Endothelial cell of umbilical vein (primary cell): ENCODE results near the gene KIF26B. TPM values are rescaled to one million over a fixed set of nuclear protein-coding genes. Genes with fewer than 3 reads are reported as not detected.

Experiments
- BruUV-seq: library from RNA; stranded (reverse); fragments of 400-500 nt; replicated peaks from 2 replicates; lab custom pipeline; 2021; lab: Mats Ljungman, UMichigan
- CTCF ChIA-PET: fragments of 300-600, 350-600 bp; sonication (Branson Sonifier 250); formaldehyde crosslinking; loops from one replicate; lab custom pipeline; 2021; ENCODE audit warnings: antibody characterized with exemption, inconsistent platforms; lab: Charles Lee
- POLR2A ChIA-PET: fragments of 300-600, 350-600 bp; sonication (Branson Sonifier 250); formaldehyde crosslinking; loops from one replicate; lab custom pipeline; 2021; ENCODE audit warnings: antibody characterized with exemption, inconsistent platforms; lab: Charles Lee
- DNase-seq: peaks from one replicate; pipeline ENCODE4 v3.0.0-alpha.2; 2011; ENCODE audit warnings: low read depth, low spot score
- FAIRE-seq: peaks from 2 replicates; lab custom pipeline; 2011; peaks lifted over from hg19 to GRCh38; lab: Jason Lieb, UNC
- H2AFZ ChIP-seq: 2 replicates; pipeline ENCODE4 v1.6.0; 2012; ENCODE audit warnings: low read depth, low read length, control low read depth, inconsistent platforms
- H3K27ac ChIP-seq: 2 replicates; pipeline ENCODE4 v1.5.1; 2011; ENCODE audit warnings: low read depth, mild to moderate bottlenecking, control low read depth, low read length, moderate library complexity; ENCODE audit not compliant: insufficient read depth
- H3K27me3 ChIP-seq, 2 experiments: 2 replicates each; pipeline versions ENCODE4 v1.6.0 to v1.6.1; 2011; ENCODE audit warnings: low read length in 2 of 2, mixed read lengths in 1 of 2; ENCODE audit not compliant: control insufficient read depth in 2 of 2, insufficient read depth in 2 of 2
- H3K36me3 ChIP-seq, 2 experiments: 2 replicates in 1 of 2; 3 replicates in 1 of 2; pipeline ENCODE4 v1.5.1; 2011; ENCODE audit warnings: low read length in 2 of 2, mild to moderate bottlenecking in 1 of 2, moderate library complexity in 1 of 2; ENCODE audit not compliant: control insufficient read depth in 2 of 2, insufficient read depth in 2 of 2; ENCODE audit errors: extremely low read depth in 1 of 2
- H3K4me1 ChIP-seq: 3 replicates; pipeline ENCODE4 v1.5.1; 2011; ENCODE audit warnings: mild to moderate bottlenecking, low read length; ENCODE audit not compliant: control insufficient read depth, insufficient read depth; ENCODE audit errors: extremely low read depth
- H3K4me2 ChIP-seq: 2 replicates; pipeline ENCODE4 v1.6.1; 2011; ENCODE audit warnings: low read length, control low read depth, mixed read lengths; ENCODE audit not compliant: insufficient read depth
- H3K4me3 ChIP-seq, 3 experiments: fragments of 200-600 bp in 1 of 3; sonication (generic), shearing (Covaris generic) in 1 of 3; replicated peaks in 1 of 3; 2 replicates each; pipeline ENCODE4 v1.5.1; 2011 to 2016; ENCODE audit warnings: control low read depth in 3 of 3, low read length in 3 of 3, mild to moderate bottlenecking in 2 of 3, inconsistent platforms in 1 of 3, low read depth in 1 of 3, moderate library complexity in 1 of 3; ENCODE audit not compliant: insufficient read depth in 1 of 3
- H3K79me2 ChIP-seq: 2 replicates; pipeline ENCODE4 v1.6.0; 2012; ENCODE audit warnings: low read length, inconsistent platforms; ENCODE audit not compliant: control insufficient read depth, insufficient read depth
- H3K9ac ChIP-seq: replicated peaks from 2 replicates; pipeline ENCODE3; 2011; ENCODE audit warnings: low read length, control low read depth; ENCODE audit not compliant: insufficient read depth; ENCODE audit errors: extremely low read depth
- H3K9me1 ChIP-seq: replicated peaks from 3 replicates; pipeline ENCODE4 v1.6.0; 2011; ENCODE audit warnings: mild to moderate bottlenecking, low read length; ENCODE audit not compliant: control insufficient read depth, insufficient read depth; ENCODE audit errors: extremely low read depth
- H3K9me3 ChIP-seq: replicated peaks from 2 replicates; pipeline ENCODE4 v1.5.1; 2012; ENCODE audit warnings: low read length, inconsistent platforms; ENCODE audit not compliant: control insufficient read depth, insufficient read depth
- H4K20me1 ChIP-seq: replicated peaks from 2 replicates; pipeline ENCODE3; 2011; ENCODE audit warnings: mild to moderate bottlenecking, low read length; ENCODE audit not compliant: control insufficient read depth, insufficient read depth; ENCODE audit errors: extremely low read depth
- EZH2 ChIP-seq: IDR thresholded peaks from 2 replicates; pipeline ENCODE4 v1.6.1; 2012; ENCODE audit warnings: borderline replicate concordance, low read depth, mild to moderate bottlenecking, moderate library complexity, low read length, inconsistent platforms; ENCODE audit not compliant: severe bottlenecking
- FOS ChIP-seq: IDR thresholded peaks from 2 replicates; pipeline ENCODE4 v1.6.1; 2011; ENCODE audit warnings: mild to moderate bottlenecking, low read length, moderate library complexity, borderline replicate concordance; ENCODE audit not compliant: insufficient read depth
- GATA2 ChIP-seq: IDR thresholded peaks from 2 replicates; pipeline ENCODE4 v1.7.0; 2011; ENCODE audit warnings: low read depth, mild to moderate bottlenecking, moderate library complexity, mixed read lengths, low read length; ENCODE audit not compliant: insufficient read length, insufficient read depth
- JUN ChIP-seq: IDR thresholded peaks from 2 replicates; pipeline ENCODE4 v1.6.1; 2011; ENCODE audit warnings: borderline replicate concordance, low read depth; ENCODE audit not compliant: insufficient read length, insufficient read depth
- MYC ChIP-seq: IDR thresholded peaks from one replicate; pipeline ENCODE4 v1.6.1; 2011; ENCODE audit warnings: mild to moderate bottlenecking, low read depth, low read length
- POLR2A ChIP-seq: IDR thresholded peaks from 2 replicates; pipeline ENCODE4 v1.6.1; 2012; ENCODE audit warnings: low read depth, mild to moderate bottlenecking, control low read depth, low read length
- POLR2AphosphoS5 ChIP-seq: IDR thresholded peaks from 2 replicates; pipeline ENCODE4 v1.6.1; 2012; ENCODE audit warnings: low read depth, mild to moderate bottlenecking, control low read depth, low read length, moderate library complexity; ENCODE audit not compliant: insufficient read depth
- dilution Hi-C: fragments of 300-500 bp; cut with MboI; formaldehyde crosslinking; loops from one replicate; pipeline ENCODE4 v1.15.0; 2019; ENCODE audit warnings: low sequenced_read_pairs; ENCODE audit not compliant: extremely low pct_ligation_motif_present
- intact Hi-C: fragments of 100-400 bp; cut with micrococcal nuclease; formaldehyde crosslinking; loops from one replicate; pipeline ENCODE4 v1.10.0; 2022
- polyA plus RNA-seq, 4 experiments: library from polyadenylated mRNA; depleted of rRNA in 3 of 4; stranded (reverse) in 3 of 4; unstranded in 1 of 4; fragments of >200 nt; gene quantifications; 2 replicates each; pipeline versions ENCODE4 v1.2.1 to v1.2.3, GENCODE V29; 2011 to 2012; ENCODE audit warnings: missing spikeins in 1 of 4
- total RNA-seq: library from RNA; stranded (reverse); gene quantifications from 2 replicates; pipeline ENCODE4 v1.2.3, GENCODE V29; 2021
- TF ChIP-seq, protein P1 (sequence below): IDR thresholded peaks from 2 replicates; pipeline ENCODE4 v1.6.1; 2011; ENCODE audit not compliant: insufficient read depth, insufficient read length
- TF ChIP-seq, protein P2 (sequence below), 2 donors: IDR thresholded peaks; 1 replicate in 1 of 2; 2 replicates in 1 of 2; pipeline ENCODE4 v1.5.1; 2011; ENCODE audit warnings: low read length in 2 of 2, mild to moderate bottlenecking in 2 of 2, moderate library complexity in 2 of 2, control low read depth in 1 of 2, inconsistent platforms in 1 of 2, low read depth in 1 of 2; ENCODE audit not compliant: insufficient read depth in 1 of 2; ENCODE audit errors: extremely low read depth in 1 of 2

Gene KIF26B
- total and polyA plus RNA-seq, 2 donors (not counting 3 experiments of a cell fraction or from before 2014, with no cell fraction given): 0.04 to 0.49 TPM

DNA sequence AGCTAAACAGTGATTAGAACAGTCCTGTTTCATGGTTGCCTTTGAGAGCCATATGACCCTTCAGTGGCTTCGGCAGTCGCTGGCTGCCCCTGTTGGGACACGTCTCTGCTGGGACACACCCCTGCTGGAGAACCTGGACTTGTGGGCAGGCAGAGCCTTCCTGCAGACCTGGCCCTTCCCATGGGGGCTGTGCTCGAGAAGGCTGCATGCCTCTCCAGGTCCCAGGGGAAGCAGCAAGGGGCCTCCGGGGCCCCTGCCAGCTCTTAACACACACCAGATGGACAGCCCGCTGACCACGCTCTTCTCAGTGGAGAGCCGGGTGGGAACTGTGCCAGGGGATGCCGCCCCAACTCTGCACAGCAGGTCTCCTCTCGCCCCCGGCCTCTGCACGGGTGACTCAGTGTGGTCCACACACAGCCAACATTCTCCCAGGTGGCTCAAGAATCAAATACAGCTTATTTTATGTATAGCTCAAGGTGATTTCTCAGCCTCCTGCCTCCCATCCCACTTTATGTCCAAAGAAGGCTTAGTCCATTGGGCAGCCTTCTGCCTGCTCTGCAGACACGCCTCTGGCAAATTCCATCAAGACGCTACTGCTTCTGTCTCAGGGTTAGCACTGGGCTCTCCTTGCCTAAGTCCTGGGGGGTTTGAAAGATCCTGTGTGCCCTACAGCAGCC, 450.8 kb downstream of the KIF26B start:
- BruUV-seq: no TSS peak
- POLR2A ChIA-PET: no interaction called here
- Histone ChIP-seq H3K27me3 (no peaks in the 10 kb centered on the region), H3K4me1 (no peaks in the 10 kb centered on the region), H3K9me1 (no peaks in the 10 kb centered on the region), H3K36me3 (no peaks in the 10 kb centered on the region), H3K4me3 (no peak overlapping the region), H3K27ac (no peak overlapping the region), H4K20me1 (no peaks in the 10 kb centered on the region), H3K9ac (no peak overlapping the region), H3K4me2 (no peak overlapping the region), H3K79me2 (no peaks in the 10 kb centered on the region), H3K9me3 (no peaks in the 10 kb centered on the region), H2AFZ (no peak overlapping the region)
- dilution Hi-C loops: no loop called here
- FAIRE-seq (no peak), DNase-seq (no peak)
- intact Hi-C loops: no loop called here
- CTCF ChIA-PET: no interaction called here
- TF ChIP-seq MYC (no peak), POLR2AphosphoS5 (no peak), POLR2A (no peak), JUN (no peak), GATA2 (no peak), FOS (no peak), EZH2 (no peak)
- TF ChIP-seq, protein P1, sequence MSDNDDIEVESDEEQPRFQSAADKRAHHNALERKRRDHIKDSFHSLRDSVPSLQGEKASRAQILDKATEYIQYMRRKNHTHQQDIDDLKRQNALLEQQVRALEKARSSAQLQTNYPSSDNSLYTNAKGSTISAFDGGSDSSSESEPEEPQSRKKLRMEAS: no peak
- TF ChIP-seq, protein P2, sequence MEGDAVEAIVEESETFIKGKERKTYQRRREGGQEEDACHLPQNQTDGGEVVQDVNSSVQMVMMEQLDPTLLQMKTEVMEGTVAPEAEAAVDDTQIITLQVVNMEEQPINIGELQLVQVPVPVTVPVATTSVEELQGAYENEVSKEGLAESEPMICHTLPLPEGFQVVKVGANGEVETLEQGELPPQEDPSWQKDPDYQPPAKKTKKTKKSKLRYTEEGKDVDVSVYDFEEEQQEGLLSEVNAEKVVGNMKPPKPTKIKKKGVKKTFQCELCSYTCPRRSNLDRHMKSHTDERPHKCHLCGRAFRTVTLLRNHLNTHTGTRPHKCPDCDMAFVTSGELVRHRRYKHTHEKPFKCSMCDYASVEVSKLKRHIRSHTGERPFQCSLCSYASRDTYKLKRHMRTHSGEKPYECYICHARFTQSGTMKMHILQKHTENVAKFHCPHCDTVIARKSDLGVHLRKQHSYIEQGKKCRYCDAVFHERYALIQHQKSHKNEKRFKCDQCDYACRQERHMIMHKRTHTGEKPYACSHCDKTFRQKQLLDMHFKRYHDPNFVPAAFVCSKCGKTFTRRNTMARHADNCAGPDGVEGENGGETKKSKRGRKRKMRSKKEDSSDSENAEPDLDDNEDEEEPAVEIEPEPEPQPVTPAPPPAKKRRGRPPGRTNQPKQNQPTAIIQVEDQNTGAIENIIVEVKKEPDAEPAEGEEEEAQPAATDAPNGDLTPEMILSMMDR (IDR thresholded peaks at IDR 0.05; ENCODE audit: extremely low read depth in 1 of 2, insufficient read depth in 1 of 2, low read depth in 1 of 2, low read length in 2 of 2): no peak
